NCI-H748 treated with DMSO at 0.1 percent for 48 hours (cell line): ENCODE data around the gene RNF217.
"Not testable (repeated sequence)": the region's sequence is repeated elsewhere in the genome, so short reads cannot be mapped to it uniquely, and the experiment has no call there.

ENCODE experiments used
- DNase-seq: peaks from one replicate; lab custom pipeline; 2025; lab: John Stamatoyannopoulos, UW

Gene RNF217

DNA sequence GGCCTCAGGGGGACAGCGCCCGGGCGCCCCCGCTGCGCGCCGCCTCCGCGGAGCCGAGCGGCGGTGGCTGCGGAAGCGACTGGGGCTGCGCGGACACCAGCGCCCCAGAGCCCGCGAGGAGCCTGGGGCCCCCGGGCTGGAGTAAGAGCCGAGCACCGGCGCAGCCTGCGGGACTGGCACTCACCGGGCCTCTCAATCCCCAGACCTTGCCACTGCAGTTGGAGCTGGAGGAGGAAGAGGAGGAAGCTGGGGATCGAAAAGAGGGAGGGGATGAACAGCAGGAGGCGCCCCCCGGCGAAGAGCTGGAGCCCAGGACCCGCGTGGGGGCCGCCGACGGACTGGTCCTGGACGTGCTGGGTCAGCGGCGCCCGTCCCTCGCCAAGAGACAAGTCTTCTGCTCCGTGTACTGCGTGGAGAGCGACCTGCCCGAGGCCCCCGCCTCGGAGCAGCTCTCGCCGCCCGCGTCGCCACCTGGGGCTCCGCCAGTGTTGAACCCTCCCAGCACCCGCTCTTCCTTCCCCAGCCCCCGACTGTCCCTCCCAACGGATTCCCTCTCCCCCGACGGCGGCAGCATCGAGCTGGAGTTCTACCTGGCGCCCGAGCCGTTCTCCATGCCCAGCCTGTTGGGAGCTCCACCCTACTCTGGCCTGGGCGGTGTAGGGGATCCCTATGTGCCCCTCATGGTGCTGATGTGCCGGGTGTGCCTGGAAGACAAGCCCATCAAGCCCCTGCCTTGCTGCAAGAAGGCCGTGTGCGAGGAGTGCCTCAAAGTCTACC lies 590 bp downstream of the RNF217 start:
- no peak for DNase-seq

- peak; percentile 39 for DNase-seq
Measured at GRCh38 chr6:124963416-124963785, 1.2 kb downstream of the RNF217 start.

DNA sequence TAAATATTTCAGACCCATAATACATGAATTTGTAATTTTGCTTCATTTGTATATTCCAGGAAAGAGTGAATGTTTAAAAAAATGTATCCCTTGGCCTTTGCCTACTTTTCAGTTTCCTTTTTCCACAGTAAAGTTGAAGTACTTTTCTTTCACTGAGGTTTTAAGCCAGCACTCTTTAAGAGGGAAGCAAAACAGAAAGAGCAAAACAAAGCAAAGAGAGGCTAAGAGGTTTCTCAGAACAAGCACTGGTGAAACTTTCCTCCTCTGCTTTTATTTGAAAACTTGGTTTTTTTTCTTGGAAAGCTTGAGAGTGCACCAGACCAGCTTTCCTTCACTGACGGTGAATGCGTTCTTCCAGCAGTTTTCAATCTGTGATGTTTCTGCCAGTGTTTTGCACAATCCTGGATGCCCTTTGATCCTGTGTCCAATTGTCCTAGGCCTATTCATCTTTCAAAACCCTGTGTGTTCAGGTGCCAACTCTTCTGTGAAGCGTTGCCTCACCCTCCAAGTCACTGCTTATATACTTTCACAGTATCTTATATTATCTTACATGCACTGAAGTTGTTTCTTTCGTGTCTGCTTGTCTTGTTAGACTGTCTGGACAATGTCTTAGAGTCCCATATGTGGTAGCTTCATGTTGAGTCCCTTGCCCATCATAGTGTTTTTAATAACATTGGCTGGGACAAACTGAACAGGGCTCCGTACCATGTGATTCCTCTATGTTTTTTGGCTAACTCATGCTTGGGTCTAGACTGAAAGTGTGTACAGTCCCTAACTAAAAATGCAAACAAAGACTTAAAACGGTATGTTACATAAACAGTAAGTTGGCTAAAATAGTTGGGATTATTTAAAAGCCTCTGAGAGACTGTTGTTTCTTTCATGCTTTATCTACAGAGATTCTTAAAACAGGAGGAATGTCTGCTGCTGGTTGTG lies 1.9 kb downstream of the RNF217 start:
- no peak for DNase-seq

DNA sequence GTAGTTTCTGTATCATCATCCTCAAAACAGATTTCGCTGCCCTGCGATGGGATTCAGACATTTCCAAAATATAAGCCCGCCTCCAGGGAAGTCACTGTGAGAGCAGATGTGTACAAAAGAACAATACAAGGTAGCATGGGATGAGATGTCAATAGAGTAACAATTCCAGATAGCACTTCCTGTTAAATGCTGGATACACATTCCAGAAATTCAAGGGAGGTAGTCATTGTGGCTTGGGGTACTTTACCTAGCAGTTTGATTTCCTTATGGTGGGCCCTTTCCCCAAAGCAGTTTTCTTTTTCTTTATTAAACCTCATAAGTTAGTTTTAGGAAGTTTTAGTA lies 2.5 kb downstream of the RNF217 start:
- DNase-seq: no peak

GRCh38 chr6:124965424-124965850 lies 3.2 kb downstream of the RNF217 start:
- DNase-seq: not testable (repeated sequence)

DNA sequence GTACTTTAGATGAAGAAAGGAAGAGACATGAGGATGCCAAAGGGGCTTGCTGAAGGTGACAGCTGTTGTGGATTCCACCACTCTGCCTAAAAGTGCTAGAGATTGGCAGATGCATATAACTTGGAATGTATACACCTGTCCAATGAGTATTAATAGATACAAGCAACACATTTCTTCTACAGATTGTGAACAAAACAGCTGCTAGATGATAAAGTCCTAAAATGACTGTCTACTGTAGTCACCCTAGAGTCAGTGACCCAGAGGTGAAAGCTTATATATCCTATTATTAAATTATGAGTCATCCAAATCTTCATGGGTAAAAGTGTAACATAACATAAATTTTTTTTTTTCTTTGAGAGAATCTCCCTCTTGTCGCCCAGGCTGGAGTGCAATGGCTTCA lies 5.2 kb downstream of the RNF217 start:
- DNase-seq: no peak

- DNase-seq: no peak
Measured at GRCh38 chr6:124968401-124968800, 6.2 kb downstream of the RNF217 start.

- no peak for DNase-seq
Measured at GRCh38 chr6:124970243-124970642, 8.0 kb downstream of the RNF217 start.

GRCh38 chr6:124970763-124971162 lies 8.5 kb downstream of the RNF217 start:
- no peak for DNase-seq

GRCh38 chr6:124973780-124974179 lies 11.5 kb downstream of the RNF217 start:
- peak; percentile 21 for DNase-seq

DNA sequence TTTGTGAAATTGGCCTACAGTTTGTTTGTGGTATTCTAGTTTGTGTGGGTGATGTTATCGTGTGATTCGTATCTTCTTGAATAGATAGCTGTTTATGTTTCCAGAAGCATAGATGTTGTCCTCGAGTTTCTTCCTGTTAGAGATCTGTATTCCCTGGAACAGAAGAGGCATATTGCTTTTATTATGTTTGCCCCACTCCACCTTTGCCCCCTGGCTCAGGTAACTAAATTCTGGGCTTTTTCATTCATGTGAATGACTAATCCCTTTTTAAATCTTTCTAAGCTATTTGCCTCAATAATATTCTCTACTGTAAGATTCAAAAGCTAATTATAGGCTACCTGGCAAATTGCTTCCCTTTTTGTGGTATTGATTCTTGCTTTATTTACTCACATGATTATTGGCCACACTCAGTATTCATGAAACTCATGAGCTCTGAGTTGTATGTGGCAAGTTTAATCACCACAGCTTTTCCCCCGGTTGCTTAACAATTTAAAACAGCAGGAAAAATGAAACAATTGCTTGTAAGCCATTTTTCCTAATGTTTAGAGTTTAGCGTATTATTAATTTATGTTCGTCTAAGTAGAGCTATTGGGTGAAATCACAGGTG lies 12.6 kb downstream of the RNF217 start:
- DNase-seq: peak; percentile 95

GRCh38 chr6:124977067-124977908 lies 15.1 kb downstream of the RNF217 start:
- DNase-seq: no peak

- no peak for DNase-seq
Measured at GRCh38 chr6:124978451-124979293, 16.4 kb downstream of the RNF217 start.

DNA sequence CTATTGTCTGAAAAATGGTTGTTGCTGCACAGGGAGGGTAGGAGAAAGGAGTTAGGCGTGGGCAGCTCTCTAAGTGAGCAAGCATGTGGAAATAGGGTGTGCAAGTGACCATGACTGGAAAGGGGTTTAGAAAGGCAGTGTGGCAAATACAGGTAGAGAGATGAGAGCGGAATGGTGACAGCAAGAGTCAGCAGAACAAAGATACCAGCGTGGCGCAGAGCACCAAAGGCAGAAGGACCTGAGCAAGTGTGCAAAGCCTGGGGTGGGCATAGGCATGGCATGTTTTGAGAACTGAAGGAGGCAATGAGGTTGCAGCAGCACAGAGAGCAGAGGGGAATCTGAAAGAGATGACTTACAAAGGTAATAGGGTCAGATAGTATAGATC lies 17.0 kb downstream of the RNF217 start:
- DNase-seq: no peak

DNA sequence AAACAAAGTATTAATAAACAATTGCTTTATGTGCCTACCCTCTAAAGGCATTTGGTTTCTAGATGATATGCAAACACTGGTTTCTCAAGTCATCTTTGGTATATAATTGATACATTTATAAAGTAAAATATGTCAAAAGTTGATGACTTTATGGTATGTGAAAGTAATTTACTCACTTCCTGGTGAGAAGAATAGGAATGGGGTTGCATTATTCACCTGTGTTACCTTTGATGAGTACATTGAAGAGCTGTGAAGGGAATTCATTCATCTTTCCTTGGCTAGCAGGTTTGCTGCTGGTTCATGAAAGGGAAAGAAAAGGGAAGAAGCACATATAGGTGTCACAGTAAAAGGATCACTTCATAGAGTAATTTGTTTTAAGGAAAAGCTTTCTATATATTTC lies 20.4 kb downstream of the RNF217 start:
- no peak for DNase-seq

- no peak for DNase-seq
Measured at GRCh38 chr6:124983383-124984083, 21.3 kb downstream of the RNF217 start.

DNA sequence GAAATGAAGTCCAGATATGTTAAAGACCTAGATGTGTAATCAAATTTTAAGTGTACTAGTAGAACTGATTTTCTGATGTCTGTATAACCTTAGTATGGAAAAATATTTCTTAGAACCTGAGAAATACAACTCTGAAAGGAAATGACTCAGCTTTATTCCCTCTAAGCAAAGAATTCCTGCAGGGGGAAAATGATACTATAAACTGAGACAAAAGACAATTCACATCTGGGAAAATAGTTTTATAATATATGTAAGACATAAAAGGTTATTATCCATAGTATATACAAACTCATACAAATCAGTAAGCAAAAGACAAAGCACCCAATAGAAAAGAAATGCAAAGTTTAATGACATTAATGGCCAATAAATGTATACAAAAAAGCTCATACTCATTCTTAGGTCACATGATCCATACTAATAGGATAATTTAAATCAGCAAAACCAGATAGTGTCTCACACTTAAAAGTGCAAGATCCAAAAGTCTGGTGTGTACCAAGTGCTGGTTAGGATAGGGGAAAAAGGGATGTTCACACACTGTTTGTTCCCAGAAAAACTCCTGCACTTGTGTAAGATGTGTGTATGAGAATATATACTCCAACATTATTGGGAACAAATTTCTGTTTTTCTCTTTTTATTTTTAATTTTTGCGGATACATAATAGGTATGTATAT lies 22.6 kb downstream of the RNF217 start:
- DNase-seq: no peak

GRCh38 chr6:124986164-124986563 lies 23.9 kb downstream of the RNF217 start:
- DNase-seq: no peak

DNA sequence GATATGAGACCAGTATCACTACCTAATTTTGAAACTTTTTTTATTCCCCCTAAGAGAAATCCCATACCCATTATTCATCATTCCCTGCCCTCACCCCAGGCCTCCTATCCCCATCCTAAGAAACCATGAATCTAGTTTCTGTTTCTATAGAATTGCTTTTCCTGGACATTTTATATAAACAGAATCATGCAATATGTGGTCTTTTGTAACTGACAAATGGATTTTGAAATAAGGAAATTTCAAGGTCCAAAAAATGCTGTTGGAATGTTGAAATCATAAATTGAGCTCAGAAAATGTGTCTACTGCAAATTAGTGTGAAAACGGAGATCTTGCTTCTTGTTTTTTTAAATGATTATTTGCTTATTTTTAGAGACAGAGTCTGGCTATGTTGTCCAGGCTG lies 25.1 kb downstream of the RNF217 start:
- no peak for DNase-seq
